Progenitor cell of endocrine pancreas (in vitro differentiated cells): Measurements from ENCODE around the gene TMPRSS6. TPM values are rescaled to one million over a fixed set of nuclear protein-coding genes. Genes with fewer than 3 reads are reported as not detected.

Experiments
- DNase-seq: peaks from one replicate; pipeline ENCODE4 v3.0.0; 2021; ENCODE audit warnings: low spot score; ENCODE audit not compliant: unreplicated experiment
- H3K27ac Mint-ChIP-seq: 2 replicates; pipeline ENCODE4 v1.8.0; 2021; ENCODE audit warnings: mild to moderate bottlenecking, moderate library complexity, mixed read lengths
- H3K27me3 Mint-ChIP-seq: 2 replicates; pipeline ENCODE4 v1.8.0; 2021; ENCODE audit warnings: mixed read lengths
- H3K36me3 Mint-ChIP-seq: 2 replicates; pipeline ENCODE4 v1.8.0; 2022; ENCODE audit warnings: mixed read lengths; ENCODE audit not compliant: insufficient read depth
- H3K4me1 Mint-ChIP-seq: 2 replicates; pipeline ENCODE4 v1.8.0; 2021; ENCODE audit warnings: low read depth, mixed read lengths
- H3K4me3 Mint-ChIP-seq: 2 replicates; pipeline ENCODE4 v1.8.0; 2021; ENCODE audit warnings: low read depth, mild to moderate bottlenecking, moderate library complexity, mixed read lengths
- H3K9me3 Mint-ChIP-seq: 2 replicates; pipeline ENCODE4 v1.8.0; 2021; ENCODE audit warnings: low read depth, mixed read lengths
- CTCF ChIP-seq: fragments of 200-600 bp; sonication (generic); IDR thresholded peaks from one replicate; pipeline ENCODE4 v1.5.0; 2021; ENCODE audit warnings: antibody characterized with exemption, mild to moderate bottlenecking; ENCODE audit not compliant: unreplicated experiment
- total RNA-seq: library from RNA; stranded (reverse); gene quantifications from 2 replicates; pipeline ENCODE4 v1.2.1, GENCODE V29; 2021

Gene TMPRSS6
- total RNA-seq, 1 donor from 2014 or later = 12.6 TPM

- no peak for TF ChIP-seq CTCF
- Mint-ChIP-seq H3K36me3 (no peaks in the 10 kb centered on the region), H3K27ac (no peak overlapping the region), H3K9me3 (no peaks in the 10 kb centered on the region), H3K27me3 (peaks cover 9% of the 10 kb centered on the region), H3K4me3 (no peak overlapping the region), H3K4me1 (peaks cover 15% of the 10 kb centered on the region)
- DNase-seq = no peak
Observed at GRCh38 chr22:37044634-37045625, 64.6 kb downstream of the TMPRSS6 start.

GRCh38 chr22:37043828-37044538 lies 65.5 kb downstream of the TMPRSS6 start:
- Mint-ChIP-seq H3K9me3 (no peaks in the 10 kb centered on the region), H3K36me3 (no peaks in the 10 kb centered on the region)
- peak; percentile 80 for TF ChIP-seq CTCF

DNA sequence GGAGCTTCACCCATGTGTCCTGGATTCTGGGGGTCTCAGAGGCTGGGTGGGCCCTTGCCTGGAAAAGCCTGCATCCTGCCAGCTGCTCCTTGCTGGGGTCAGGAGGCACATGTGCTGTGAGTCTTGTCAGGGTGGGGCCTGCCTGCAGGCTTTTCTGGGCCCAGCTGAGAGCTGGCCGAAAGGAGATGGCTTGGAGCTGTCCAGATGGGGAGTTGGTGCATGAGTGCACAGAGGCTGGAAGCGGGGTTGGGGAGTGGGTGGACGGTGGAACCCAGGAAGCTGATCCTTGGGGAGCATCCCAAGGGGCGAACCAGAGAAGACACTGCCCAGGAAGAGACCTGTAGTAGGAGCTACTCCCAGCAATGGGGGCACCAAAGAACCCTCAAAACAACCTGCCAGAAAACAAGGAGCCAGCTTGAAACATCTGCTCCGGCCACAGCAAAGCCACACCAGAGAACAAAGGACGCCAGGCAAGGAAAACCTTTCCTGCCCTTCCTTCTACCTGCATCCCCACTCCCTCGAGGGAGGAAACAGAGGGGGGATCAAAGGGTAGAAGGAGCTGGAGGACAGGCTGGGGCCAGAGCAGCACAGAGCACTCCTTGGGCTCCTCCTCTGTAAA lies 66.2 kb downstream of the TMPRSS6 start:
- DNase-seq = no peak
- Mint-ChIP-seq H3K4me3 (no peak overlapping the region), H3K27ac (no peak overlapping the region), H3K9me3 (no peaks in the 10 kb centered on the region), H3K4me1 (peaks cover 15% of the 10 kb centered on the region), H3K36me3 (no peaks in the 10 kb centered on the region), H3K27me3 (peaks cover 5% of the 10 kb centered on the region)
- no peak for TF ChIP-seq CTCF

More at GRCh38 chr22:37043828-37044538, 65.5 kb downstream of the TMPRSS6 start:
- Mint-ChIP-seq H3K27me3 (peaks cover 5% of the 10 kb centered on the region), H3K4me3 (no peak overlapping the region), H3K4me1 (peaks cover 15% of the 10 kb centered on the region), H3K27ac (no peak overlapping the region)
- peak; percentile 62 for DNase-seq

DNA sequence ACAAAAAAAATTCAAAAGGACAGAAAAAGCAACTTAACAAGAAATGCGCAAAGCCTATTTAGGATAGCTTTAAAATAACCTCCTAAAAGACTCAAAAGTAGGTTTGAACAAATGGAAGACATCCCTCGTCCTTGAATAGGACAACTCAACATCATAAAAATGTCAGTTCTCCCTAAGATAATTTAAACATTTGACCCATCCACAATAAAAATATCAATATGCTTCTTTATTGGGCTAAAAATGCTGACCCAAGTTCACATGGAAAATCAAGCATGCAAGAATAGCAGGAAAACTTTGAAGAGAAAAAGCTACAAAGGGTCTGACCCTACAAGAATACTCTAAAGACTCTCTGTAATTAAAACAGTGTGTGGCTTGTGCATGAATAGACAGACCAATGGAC lies 70.0 kb downstream of the TMPRSS6 start:
- H3K4me3 Mint-ChIP-seq = no peak overlapping the region
- H3K9me3 Mint-ChIP-seq = no peaks in the 10 kb centered on the region
- TF ChIP-seq CTCF = no peak
- no peaks in the 10 kb centered on the region for H3K27me3 Mint-ChIP-seq
- H3K36me3 Mint-ChIP-seq = no peaks in the 10 kb centered on the region
- no peak for DNase-seq
- no peak overlapping the region for H3K27ac Mint-ChIP-seq
- peaks cover 29% of the 10 kb centered on the region for H3K4me1 Mint-ChIP-seq

DNA sequence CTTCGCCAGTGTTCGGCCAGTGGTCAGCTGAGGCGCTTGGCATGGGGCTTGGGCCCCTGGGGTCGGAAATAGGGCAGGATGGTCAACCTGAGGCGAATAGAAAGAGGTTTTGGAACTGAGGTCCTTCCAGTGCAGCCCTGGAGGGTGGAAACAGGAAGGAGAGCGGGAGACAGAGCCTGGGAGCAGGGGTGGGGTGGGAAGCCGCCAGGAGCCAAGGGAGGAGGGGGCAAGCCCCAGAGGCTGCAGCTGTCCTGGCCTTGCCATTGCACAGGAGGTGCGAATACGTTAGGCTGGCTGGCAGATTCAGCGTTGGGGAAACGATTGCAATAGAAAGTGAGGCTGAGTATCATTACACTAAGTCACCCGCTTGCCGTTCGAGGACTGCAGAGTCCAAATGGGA lies 71.8 kb downstream of the TMPRSS6 start:
- no peak for DNase-seq
- Mint-ChIP-seq H3K4me3 (no peak overlapping the region), H3K27ac (no peak overlapping the region), H3K4me1 (peaks cover 35% of the 10 kb centered on the region), H3K27me3 (no peaks in the 10 kb centered on the region), H3K36me3 (no peaks in the 10 kb centered on the region), H3K9me3 (no peaks in the 10 kb centered on the region)
- no peak for TF ChIP-seq CTCF
